ENCODE results near the gene HLA-B. TPM values are rescaled to one million over a fixed set of nuclear protein-coding genes. Genes with fewer than 3 reads are reported as not detected.

HLA-B gene
- total RNA-seq, 1 experiment from 2014 or later: 68.6 TPM

GRCh38 chr6:31401403-31401802, 44.4 kb upstream of the HLA-B start:
- Histone ChIP-seq H4K20me1 (ENCODE audit: control insufficient read depth, insufficient read depth, insufficient read length) (no peaks in the 10 kb centered on the region), H2BK15ac (ENCODE audit: low read depth, low read length) (no peak overlapping the region), H3K56ac (ENCODE audit: insufficient read length, low read depth, low read length) (no peak overlapping the region), H4K5ac (ENCODE audit: insufficient read length, low read depth, low read length) (no peak overlapping the region), H3K4me1 (ENCODE audit: insufficient read depth, low read length) (peaks cover 5% of the 10 kb centered on the region; the same call in 1 of the 2 replicates), H3K4me2 (ENCODE audit: insufficient read depth, insufficient read length, low read length) (peak overlapping the region; percentile 87), H3K4ac (ENCODE audit: low read depth, low read length) (no peak overlapping the region), H2AK5ac (ENCODE audit: insufficient read length, low read length) (no peak overlapping the region), H2BK20ac (ENCODE audit: low read depth, low read length, poor library complexity, severe bottlenecking) (no peak overlapping the region), H3K9ac (ENCODE audit: extremely low read depth, insufficient read length, low read length) (no peak overlapping the region), H2AFZ (ENCODE audit: low read length) (no peak overlapping the region), H4K8ac (replicated peaks; ENCODE audit: insufficient read length, low read depth, low read length) (no peak overlapping the region), H3K79me2 (ENCODE audit: insufficient read depth, low read length) (peaks cover 9% of the 10 kb centered on the region; the same call in 1 of the 2 replicates), H3K27ac (ENCODE audit: insufficient read length, low read depth, low read length) (no peak overlapping the region), H3K79me1 (ENCODE audit: insufficient read depth, low read depth, low read length, poor library complexity, severe bottlenecking) (no peaks in the 10 kb centered on the region), H3K14ac (ENCODE audit: insufficient read depth, low read length) (no peak overlapping the region), H4K91ac (ENCODE audit: insufficient read length, low read depth, low read length) (no peak overlapping the region), H2BK120ac (ENCODE audit: low read depth, low read length, poor library complexity, severe bottlenecking) (no peak overlapping the region), H3K18ac (ENCODE audit: insufficient read length, low read depth, low read length) (no peak overlapping the region), H3K23me2 (ENCODE audit: insufficient read length, low read depth, low read length, poor library complexity, severe bottlenecking) (peaks cover 15% of the 10 kb centered on the region), H2BK5ac (ENCODE audit: insufficient read length, low read length) (no peak overlapping the region), H3T11ph (ENCODE audit: low read length) (no peak overlapping the region), H3K23ac (ENCODE audit: insufficient read length, low read depth, low read length) (no peak overlapping the region), H3K27me3 (ENCODE audit: insufficient read depth, low read length) (peaks cover 4% of the 10 kb centered on the region; the same call in 1 of the 2 replicates), H2BK12ac (ENCODE audit: insufficient read length, low read depth, low read length) (no peak overlapping the region), H3K9me3 (ENCODE audit: control insufficient read depth, low read depth, low read length) (no peaks in the 10 kb centered on the region)
- no peak for DNase-seq
- Mint-ChIP-seq H3K9me3 (peaks cover 7 to 16% of the 10 kb centered on the region in 2 experiments), H3K27ac (no peak overlapping the region), H3K4me3 (peak overlapping the region; percentile 77 to 85; a peak in 4 of 5 replicates), H3K4me1 (peaks cover 47 to 52% of the 10 kb centered on the region in 2 experiments), H3K36me3 (ENCODE audit: insufficient read depth in 1 of 3, low read depth in 3 of 3) (peaks cover 2 to 5% (median 4%) of the 10 kb centered on the region in 3 experiments; a peak in 6 of 7 replicates), H3K27me3 (ENCODE audit: low read depth) (peaks cover 44% of the 10 kb centered on the region)
- TF ChIP-seq CTCF (conservative IDR thresholded peaks at IDR 0.05): no peak
- no CpG with 5 or more reads among the region's 4 CpGs for WGBS (ENCODE audit: extremely low coverage, insufficient read length, low lambda C conversion rate)
